ENCODE results near the gene WDR73.
"Not testable (repeated sequence)": the region's sequence is repeated elsewhere in the genome, so short reads cannot be mapped to it uniquely, and the experiment has no call there.

WDR73 gene

DNA sequence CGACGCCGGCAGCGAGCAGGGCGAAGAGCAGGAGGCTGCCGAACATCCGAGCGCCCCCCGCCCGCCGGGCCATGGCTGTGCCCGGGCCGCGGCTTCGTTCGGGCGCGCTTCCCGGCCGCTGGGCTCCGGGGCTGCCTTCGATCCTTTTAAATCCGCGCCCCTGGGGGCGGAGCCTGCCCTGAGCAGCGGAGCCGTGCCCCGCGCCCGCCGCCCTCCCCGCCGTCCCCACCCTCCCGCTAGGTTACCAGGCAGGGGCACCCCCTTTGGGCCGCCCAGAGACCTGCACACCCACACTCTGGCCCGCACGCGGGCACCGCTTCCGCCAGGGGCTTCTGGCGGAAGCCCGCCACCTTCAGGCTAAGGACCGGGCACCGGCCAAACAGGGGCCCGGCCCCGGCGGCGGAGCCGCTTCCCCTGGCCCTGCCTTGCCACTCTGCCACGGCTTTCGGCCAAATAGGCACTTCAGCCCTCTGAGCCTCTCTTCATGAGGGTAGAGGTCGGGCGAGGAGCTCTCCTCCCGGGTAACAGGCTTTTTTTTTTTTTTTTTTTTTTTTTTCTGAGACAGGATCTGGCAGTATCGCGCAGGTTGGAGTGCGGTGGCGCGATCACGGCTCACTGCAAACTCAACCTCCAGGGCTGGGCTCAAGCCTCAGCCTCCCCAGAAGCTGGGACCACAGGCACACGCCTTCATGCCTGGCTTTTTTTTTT, 4.2 kb upstream of the WDR73 start, which contains the start of gene NMB:
Gene NMB, minus strand, starts transcription at position 120 of the 708 bp plus-strand sequence. Its CDS starts 47 bp downstream, at position 73.
- peak; percentile 71 to 72 for DNase-seq (ENCODE audit: extremely low read depth in 1 of 2, low read depth in 1 of 2)

DNA sequence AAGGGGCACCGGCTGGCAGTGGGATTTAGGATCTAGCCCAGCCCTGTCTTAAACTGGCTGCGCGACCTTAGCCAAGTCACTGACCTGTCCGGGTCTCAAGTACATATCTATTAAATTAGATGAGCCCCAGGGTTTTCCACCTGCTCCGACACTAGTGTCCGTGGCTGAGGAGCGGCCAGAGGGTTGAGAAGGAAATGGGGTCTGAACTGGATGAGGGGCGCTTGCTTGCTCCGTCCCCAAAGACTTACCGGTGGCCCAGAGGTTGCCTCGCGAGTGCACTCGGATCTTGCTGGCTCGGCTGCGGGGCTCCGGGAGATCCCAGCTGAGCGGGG, 3.6 kb upstream of the WDR73 start:
- no peak for DNase-seq (ENCODE audit: extremely low read depth in 1 of 2, low read depth in 1 of 2)

DNA sequence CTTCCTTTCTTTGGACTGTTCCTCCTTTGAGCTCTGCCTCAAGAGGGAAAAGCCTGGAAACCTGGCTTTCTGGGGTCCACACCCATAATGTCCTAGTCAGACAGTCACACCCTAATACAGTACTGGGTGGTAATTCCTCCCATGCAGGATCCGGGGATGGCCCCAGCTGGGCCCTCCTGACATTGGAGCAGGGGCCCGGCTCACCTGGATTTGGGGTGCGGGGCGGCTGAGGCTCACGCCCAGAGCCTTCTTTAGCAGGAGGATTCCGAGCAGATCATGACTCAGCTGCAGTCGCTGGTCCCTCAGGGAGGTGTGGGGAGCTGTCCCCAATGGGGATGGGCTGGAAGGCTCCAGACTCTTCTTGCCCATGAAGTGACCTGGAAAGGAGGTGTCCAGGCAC, 2.9 kb upstream of the WDR73 start:
- no peak for DNase-seq (ENCODE audit: extremely low read depth in 1 of 2, low read depth in 1 of 2)

DNA sequence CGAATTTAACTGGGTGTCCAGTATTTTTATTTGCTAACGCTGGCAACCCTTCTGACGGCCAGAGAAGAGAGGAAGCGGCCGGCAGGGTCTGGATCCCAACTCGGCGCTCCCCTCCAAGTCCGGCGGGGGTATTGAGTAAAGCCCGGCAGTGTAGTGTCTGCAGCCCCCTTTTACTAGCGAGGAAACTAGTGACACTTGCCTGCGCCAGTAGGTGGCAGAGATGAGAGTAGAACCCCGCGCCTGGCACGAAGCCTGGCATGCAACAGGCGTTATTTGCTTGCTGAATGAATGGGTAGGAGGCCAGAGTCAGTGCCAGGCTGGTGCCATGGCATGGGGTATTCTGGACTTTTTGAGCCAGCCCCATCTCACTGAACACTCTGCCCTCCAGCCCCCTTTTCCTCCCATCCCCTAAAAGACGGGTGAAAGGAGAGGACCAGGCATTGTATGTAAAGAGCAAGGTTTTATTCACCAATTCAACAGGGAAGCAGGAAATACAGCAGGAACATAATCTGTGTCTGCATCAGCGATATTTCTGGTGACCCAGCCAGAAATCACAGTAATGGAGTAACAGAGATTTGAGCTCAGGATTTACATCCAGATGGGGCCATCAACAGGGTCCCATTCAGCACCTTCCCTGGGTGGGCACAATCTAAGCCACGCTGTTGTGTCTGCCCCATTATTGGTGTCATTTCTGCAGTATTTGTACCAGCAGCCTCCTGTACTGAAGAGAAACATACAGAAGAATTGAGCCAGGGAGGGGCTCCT, 788 bp upstream of the WDR73 start:
- peak; percentile 40 to 66 for DNase-seq (ENCODE audit: extremely low read depth in 1 of 2, low read depth in 1 of 2)

GRCh38 chr15:84653584-84653909, 536 bp downstream of the WDR73 start:
- DNase-seq (ENCODE audit: extremely low read depth in 1 of 2, low read depth in 1 of 2): no peak

GRCh38 chr15:84649706-84650105, 4.4 kb downstream of the WDR73 start:
- no peak for DNase-seq (ENCODE audit: extremely low read depth in 1 of 2, low read depth in 1 of 2)

GRCh38 chr15:84648539-84648938, 5.5 kb downstream of the WDR73 start:
- DNase-seq (ENCODE audit: extremely low read depth in 1 of 2, low read depth in 1 of 2): no peak

DNA sequence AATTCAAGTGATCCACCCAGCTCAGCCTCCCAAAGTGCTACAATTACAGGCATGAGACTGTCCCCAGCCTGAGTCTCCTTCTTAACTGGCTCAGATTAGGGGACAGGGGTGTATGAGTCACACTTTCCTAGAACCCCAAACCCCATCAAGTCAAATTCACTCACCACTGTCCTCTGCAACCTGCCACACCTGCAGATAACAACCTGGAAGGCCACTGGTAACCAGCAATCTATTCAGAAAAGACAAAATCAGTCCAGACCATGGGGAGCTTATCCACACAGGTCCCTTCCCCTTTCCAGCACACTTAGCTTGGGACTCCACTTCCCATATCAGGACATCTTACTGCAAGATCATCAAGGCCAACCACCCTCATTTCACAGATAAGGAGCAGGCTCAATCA, 6.4 kb downstream of the WDR73 start:
- DNase-seq (ENCODE audit: extremely low read depth in 1 of 2, low read depth in 1 of 2): no peak

DNA sequence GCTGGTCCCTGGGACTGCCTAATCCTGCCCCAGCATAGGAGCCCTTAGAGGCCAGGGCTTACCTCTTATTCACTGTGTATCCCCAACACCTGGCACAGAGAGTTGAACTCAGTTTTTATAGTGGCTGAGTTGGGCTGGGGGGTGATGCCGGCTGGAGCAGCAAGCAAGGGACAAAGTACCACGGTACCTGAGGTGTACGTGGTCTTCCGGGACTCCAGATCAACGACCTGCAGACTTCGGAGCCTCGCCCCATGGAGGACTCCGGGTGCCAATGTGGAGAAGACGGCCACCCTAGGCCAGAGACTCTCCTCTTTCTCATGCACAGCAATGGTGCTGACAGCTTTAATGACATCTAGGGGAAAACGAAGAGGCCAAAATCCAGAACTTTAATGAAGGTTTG, 8.1 kb downstream of the WDR73 start:
- no peak for DNase-seq (ENCODE audit: extremely low read depth in 1 of 2, low read depth in 1 of 2)

- DNase-seq (ENCODE audit: extremely low read depth in 1 of 2, low read depth in 1 of 2): no peak
Observed at GRCh38 chr15:84645496-84645895, 8.6 kb downstream of the WDR73 start.

- no peak for DNase-seq (ENCODE audit: extremely low read depth in 1 of 2, low read depth in 1 of 2)
Observed at GRCh38 chr15:84643838-84644237, 10.2 kb downstream of the WDR73 start.

- not testable (repeated sequence) for DNase-seq (ENCODE audit: extremely low read depth in 1 of 2, low read depth in 1 of 2)
Observed at GRCh38 chr15:84642640-84643039, 11.4 kb downstream of the WDR73 start.

DNA sequence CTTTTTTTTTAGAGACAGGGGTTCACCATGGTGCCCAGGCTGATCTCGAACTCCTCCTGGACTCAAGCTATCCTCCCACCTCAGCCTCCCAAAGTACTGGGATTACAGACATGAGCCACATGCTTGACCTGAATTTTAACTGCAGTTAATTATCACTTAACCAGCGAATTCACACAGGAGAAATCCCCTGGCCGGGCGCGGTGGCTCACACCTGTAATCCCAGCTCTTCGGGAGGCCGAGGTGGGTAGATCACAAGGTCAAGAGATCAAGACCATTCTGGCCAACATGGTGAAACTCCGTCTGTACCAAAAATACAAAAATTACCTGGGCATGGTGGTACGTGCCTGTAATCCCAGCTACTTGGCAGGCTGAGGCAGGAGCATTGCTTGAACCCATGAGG, 12.2 kb downstream of the WDR73 start:
- DNase-seq (ENCODE audit: extremely low read depth in 1 of 2, low read depth in 1 of 2): not testable (repeated sequence)

GRCh38 chr15:84638103-84638502, 16.0 kb downstream of the WDR73 start:
- DNase-seq (ENCODE audit: extremely low read depth in 1 of 2, low read depth in 1 of 2): no peak

- DNase-seq (ENCODE audit: extremely low read depth in 1 of 2, low read depth in 1 of 2): no peak
Observed at GRCh38 chr15:84634228-84634837, 19.8 kb downstream of the WDR73 start.

DNA sequence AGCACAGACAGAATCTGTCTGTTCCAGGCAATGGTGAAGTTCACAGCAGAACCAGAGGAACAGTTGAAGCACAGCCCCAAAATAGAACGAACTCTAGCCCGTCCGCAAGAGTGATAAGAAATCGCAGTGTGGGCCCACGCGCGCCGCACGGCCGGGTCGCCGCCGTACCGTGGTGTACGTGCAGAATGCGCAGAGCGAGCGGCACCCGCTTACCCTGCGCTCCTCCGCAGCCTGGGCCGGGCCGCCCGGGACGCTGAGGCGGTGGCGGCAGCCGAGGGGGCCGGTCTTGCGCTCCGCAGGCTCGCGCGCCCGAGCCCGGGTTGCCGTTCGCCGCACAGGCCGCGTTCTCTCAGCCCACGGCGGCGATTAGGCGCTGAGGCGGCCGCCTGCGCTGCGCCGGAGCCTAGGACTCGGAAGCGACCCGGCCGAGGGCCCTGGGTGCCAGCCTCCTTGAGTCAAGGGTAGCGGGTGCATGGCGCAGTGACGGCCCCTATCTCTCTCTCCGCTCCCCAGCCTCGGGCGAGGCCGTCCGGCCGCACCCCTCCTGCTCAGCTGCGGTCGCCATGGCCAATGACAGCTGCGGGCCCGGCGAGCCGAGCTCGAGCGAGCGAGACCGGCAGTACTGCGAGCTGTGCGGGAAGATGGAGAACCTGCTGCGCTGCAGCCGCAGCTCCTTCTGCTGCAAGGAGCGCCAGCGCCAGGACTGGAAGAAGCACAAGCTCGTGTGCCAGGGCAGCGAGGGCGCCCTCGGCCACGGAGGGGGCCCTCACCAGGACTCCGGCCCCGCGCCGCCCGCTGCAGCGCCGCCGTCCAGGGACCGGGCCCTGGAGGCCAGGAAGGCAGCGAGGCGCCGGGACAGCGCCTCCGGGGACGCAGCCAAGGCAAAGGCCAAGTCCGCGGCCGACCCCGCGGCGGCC, 20.5 kb downstream of the WDR73 start:
- peak; percentile 45 for DNase-seq (ENCODE audit: extremely low read depth in 1 of 2, low read depth in 1 of 2)

DNA sequence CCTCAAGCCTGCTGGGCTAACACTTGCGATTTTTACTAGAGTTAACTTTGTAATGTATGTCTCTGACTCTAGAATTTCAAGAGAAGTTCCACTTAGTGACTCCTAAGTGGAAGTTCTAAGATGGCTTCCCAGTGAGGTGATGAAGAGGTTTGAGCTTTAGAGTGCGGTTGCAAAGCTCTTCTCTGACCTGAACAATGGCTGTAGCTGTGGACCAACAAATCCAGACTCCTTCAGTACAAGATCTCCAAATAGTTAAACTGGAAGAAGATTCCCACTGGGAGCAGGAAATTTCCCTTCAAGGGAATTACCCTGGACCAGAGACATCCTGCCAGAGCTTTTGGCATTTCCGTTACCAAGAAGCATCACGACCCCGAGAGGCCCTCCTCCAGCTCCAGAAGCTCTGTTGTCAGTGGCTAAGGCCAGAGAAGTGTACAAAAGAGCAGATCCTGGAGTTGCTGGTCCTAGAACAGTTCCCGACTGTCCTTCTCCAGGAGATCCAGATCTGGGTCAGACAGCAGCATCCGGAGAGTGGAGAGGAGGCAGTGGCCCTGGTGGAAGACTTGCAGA, 22.3 kb downstream of the WDR73 start:
- DNase-seq (ENCODE audit: extremely low read depth in 1 of 2, low read depth in 1 of 2): no peak

DNA sequence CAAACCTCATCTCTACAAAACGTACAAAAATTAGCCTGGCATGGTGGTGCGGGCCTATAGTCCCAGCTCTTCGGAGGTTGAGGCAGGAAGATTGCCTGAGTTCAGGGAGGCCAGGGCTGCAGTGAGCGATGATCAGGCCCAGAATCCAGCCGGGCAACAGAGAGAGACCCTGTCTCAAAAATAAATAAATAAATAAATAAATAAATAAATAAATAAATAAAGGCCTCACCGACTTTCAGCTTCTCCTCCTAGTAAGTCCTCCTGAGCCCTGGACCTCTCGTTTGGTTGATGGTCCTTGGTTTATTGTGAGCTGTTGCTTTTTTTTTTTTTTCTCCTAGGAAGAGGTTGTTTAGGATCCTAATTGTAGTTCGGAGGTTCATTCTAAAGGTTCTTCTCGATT, 25.1 kb downstream of the WDR73 start:
- DNase-seq (ENCODE audit: extremely low read depth in 1 of 2, low read depth in 1 of 2): no peak

- no peak for DNase-seq (ENCODE audit: extremely low read depth in 1 of 2, low read depth in 1 of 2)
Observed at GRCh38 chr15:84625123-84625522, 29.0 kb downstream of the WDR73 start.

DNA sequence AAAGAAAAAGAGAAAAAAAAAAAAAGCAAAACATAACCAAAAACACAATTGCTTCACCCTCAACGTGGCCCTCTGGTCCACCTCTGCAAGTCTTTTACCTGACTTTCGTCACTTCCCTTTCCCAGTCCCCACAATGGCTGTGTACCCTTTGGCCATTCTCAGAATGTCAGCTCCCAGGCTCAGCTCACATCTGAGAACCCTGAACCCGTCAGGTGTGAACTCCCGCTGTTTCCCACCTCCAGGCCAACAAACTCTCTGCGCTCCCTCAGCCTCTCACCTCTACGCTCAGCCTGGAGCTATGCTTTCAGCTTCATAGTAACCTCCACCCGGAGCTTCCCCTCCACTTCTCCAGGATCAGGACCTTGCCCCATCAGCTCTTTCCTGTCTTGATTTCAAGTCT, 29.7 kb downstream of the WDR73 start:
- DNase-seq (ENCODE audit: extremely low read depth in 1 of 2, low read depth in 1 of 2): no peak
